Neural progenitor cell (in vitro differentiated cells): ENCODE results near the gene TGFBR2. TPM values are rescaled to one million over a fixed set of nuclear protein-coding genes. Genes with fewer than 3 reads are reported as not detected.

ENCODE experiments used
- DNase-seq: peaks from one replicate; pipeline ENCODE4 v3.0.0-alpha.2; 2016; ENCODE audit warnings: low spot score
- H2AFZ ChIP-seq: fragments of 200-600 bp; sonication (generic); replicated peaks from 2 replicates; pipeline ENCODE4 v1.6.1; 2016; ENCODE audit warnings: antibody characterized with exemption
- H3F3A ChIP-seq: fragments of 200-600 bp; sonication (generic); 2 replicates; pipeline ENCODE4 v1.6.1; 2016; ENCODE audit warnings: antibody characterized with exemption, low read depth
- H3K27ac ChIP-seq: fragments of 200-600 bp; sonication (generic); 2 replicates; pipeline ENCODE4 v1.5.1; 2016; ENCODE audit warnings: mild to moderate bottlenecking
- H3K27me3 ChIP-seq: fragments of 200-600 bp; sonication (generic); 2 replicates; pipeline ENCODE4 v1.6.1; 2016; ENCODE audit warnings: mild to moderate bottlenecking, moderate library complexity
- H3K36me3 ChIP-seq: fragments of 200-600 bp; sonication (generic); 2 replicates; pipeline ENCODE4 v1.5.1; 2016
- H3K4me1 ChIP-seq: fragments of 200-600 bp; sonication (generic); 2 replicates; pipeline ENCODE4 v1.6.1; 2016; ENCODE audit warnings: mixed run types
- H3K4me2 ChIP-seq: fragments of 200-600 bp; sonication (generic); 2 replicates; pipeline ENCODE4 v1.6.1; 2016
- H3K4me3 ChIP-seq: fragments of 200-600 bp; sonication (generic); 2 replicates; pipeline ENCODE4 v1.5.1; 2016
- H3K79me2 ChIP-seq: fragments of 200-600 bp; sonication (generic); 2 replicates; pipeline ENCODE4 v1.6.1; 2016; ENCODE audit warnings: low read depth
- H3K9ac ChIP-seq: fragments of 200-600 bp; sonication (generic); 2 replicates; pipeline ENCODE4 v1.6.1; 2016
- H3K9me3 ChIP-seq: fragments of 200-600 bp; sonication (generic); 2 replicates; pipeline ENCODE4 v1.5.1; 2016; ENCODE audit warnings: low read depth
- H4K20me1 ChIP-seq: fragments of 200-600 bp; sonication (generic); 2 replicates; pipeline ENCODE4 v1.6.1; 2016; ENCODE audit warnings: low read depth
- H3K27ac Mint-ChIP-seq: 3 replicates; pipeline ENCODE4 v1.8.0; 2021; ENCODE audit warnings: mixed read lengths
- H3K27me3 Mint-ChIP-seq: 2 replicates; pipeline ENCODE4 v1.8.0; 2022; ENCODE audit warnings: low read depth, mild to moderate bottlenecking, inconsistent platforms, moderate library complexity, mixed read lengths; ENCODE audit not compliant: insufficient read depth
- H3K36me3 Mint-ChIP-seq: 3 replicates; pipeline ENCODE4 v1.8.0; 2021; ENCODE audit warnings: mixed read lengths
- H3K4me1 Mint-ChIP-seq: 3 replicates; pipeline ENCODE4 v1.8.0; 2021; ENCODE audit warnings: mixed read lengths
- H3K4me3 Mint-ChIP-seq: 3 replicates; pipeline ENCODE4 v1.8.0; 2021; ENCODE audit warnings: mild to moderate bottlenecking, moderate library complexity, mixed read lengths
- H3K9me3 Mint-ChIP-seq: 3 replicates; pipeline ENCODE4 v1.8.0; 2020; ENCODE audit warnings: mixed read lengths
- CTCF ChIP-seq: fragments of 200-600 bp; sonication (generic); IDR thresholded peaks from 2 replicates; pipeline ENCODE4 v1.5.1; 2017; ENCODE audit warnings: antibody characterized with exemption, mild to moderate bottlenecking
- EZH2 ChIP-seq: fragments of 200-600 bp; sonication (generic); IDR thresholded peaks from 2 replicates; pipeline ENCODE4 v1.6.1; 2017; ENCODE audit warnings: antibody characterized with exemption, mild to moderate bottlenecking, moderate library complexity
- EZH2phosphoT487 ChIP-seq: fragments of 200-600 bp; sonication (generic); IDR thresholded peaks from 2 replicates; pipeline ENCODE4 v1.6.1; 2017; ENCODE audit warnings: antibody characterized with exemption
- total RNA-seq: library from RNA; depleted of rRNA; stranded (reverse); fragments of >200 nt; gene quantifications from 2 replicates; pipeline ENCODE4 v1.2.3, GENCODE V29; 2015; ENCODE audit warnings: low replicate concordance

The TGFBR2 gene
- total RNA-seq, 1 donor from 2014 or later, result 7.3 TPM

DNA sequence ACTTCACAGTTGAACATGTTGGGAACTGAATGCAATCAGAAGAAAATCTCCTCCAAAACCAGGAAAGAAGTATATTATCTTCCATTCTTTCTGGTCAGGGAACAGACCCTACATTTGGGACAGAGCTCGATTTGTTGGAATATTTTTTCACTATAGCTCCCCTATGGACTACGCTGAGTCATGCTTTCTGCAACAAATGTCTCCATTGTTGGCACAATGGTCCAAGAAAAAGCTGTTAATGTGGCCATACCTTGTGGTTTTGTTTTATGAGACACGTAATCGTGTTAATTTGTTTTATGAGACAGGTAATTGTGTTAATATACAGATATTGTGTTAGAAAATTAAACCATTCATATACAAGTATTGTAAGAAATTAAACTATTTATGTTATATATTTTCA, 101.4 kb downstream of the TGFBR2 start:
- Histone ChIP-seq H3K4me1 (no peaks in the 10 kb centered on the region), H3K27me3 (no peaks in the 10 kb centered on the region), H3K79me2 (no peaks in the 10 kb centered on the region), H3K4me2 (no peak overlapping the region), H2AFZ (no peak overlapping the region), H3K36me3 (no peaks in the 10 kb centered on the region), H4K20me1 (no peaks in the 10 kb centered on the region), H3K9ac (no peak overlapping the region), H3K4me3 (no peak overlapping the region), H3F3A (no peaks in the 10 kb centered on the region), H3K27ac (no peak overlapping the region), H3K9me3 (no peaks in the 10 kb centered on the region)
- DNase-seq, result no peak
- H3K4me3 Mint-ChIP-seq, result no peak overlapping the region
- peaks cover 14% of the 10 kb centered on the region for H3K9me3 Mint-ChIP-seq
- H3K27me3 Mint-ChIP-seq, result no peaks in the 10 kb centered on the region
- H3K27ac Mint-ChIP-seq, result no peak overlapping the region
- no peaks in the 10 kb centered on the region for H3K4me1 Mint-ChIP-seq
- no peaks in the 10 kb centered on the region for H3K36me3 Mint-ChIP-seq
- no peak for TF ChIP-seq EZH2
- no peak for TF ChIP-seq CTCF
- TF ChIP-seq EZH2phosphoT487, result no peak

DNA sequence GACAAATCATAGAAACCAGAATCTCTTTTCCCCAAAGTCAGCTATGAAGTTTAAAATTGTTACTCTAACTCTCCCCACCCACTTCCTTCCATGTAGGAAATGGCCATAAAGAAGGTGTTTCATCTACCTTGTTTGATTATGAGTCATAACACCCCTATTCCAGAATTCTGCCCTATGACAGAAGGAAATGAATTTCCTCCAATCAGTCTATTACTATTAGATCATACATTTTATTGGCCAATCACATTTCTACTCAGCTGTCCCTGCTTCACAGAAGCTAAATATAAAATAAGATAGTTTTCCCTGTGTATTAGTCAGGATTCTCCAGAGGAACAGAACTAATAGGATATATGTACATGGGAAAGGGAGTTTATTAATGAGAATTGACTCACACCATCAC, 102.1 kb downstream of the TGFBR2 start:
- Histone ChIP-seq H3K27me3 (no peaks in the 10 kb centered on the region), H3K9me3 (no peaks in the 10 kb centered on the region), H3K9ac (no peak overlapping the region), H3K36me3 (no peaks in the 10 kb centered on the region), H3K79me2 (no peaks in the 10 kb centered on the region), H2AFZ (no peak overlapping the region), H3F3A (no peaks in the 10 kb centered on the region), H3K4me3 (no peak overlapping the region), H3K4me2 (no peak overlapping the region), H3K4me1 (no peaks in the 10 kb centered on the region), H4K20me1 (no peaks in the 10 kb centered on the region), H3K27ac (no peak overlapping the region)
- TF ChIP-seq CTCF (no peak), EZH2phosphoT487 (no peak), EZH2 (no peak)
- H3K27ac Mint-ChIP-seq, result no peak overlapping the region
- peaks cover 10% of the 10 kb centered on the region for H3K9me3 Mint-ChIP-seq
- no peaks in the 10 kb centered on the region for H3K27me3 Mint-ChIP-seq
- no peaks in the 10 kb centered on the region for H3K4me1 Mint-ChIP-seq
- no peak overlapping the region for H3K4me3 Mint-ChIP-seq
- no peak for DNase-seq
- no peaks in the 10 kb centered on the region for H3K36me3 Mint-ChIP-seq

DNA sequence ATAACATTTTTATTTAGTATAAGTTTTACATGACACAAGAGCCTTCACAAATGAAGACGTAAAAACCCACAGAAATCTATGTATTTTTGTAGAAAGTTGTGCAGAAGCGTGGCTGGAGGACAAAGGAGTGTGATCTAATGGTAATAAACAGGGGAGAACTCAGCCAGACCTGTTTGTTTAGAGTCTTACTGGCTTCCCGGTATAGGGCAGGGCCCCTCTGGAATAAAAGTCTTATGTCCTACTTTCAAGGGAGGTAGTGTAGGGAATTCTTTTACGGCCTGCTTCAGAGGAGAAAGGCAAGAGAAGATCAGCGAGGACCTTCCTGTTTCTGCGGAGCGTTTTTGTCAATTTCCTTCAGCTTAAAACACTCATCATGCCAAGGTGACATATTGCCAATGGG, 103.6 kb downstream of the TGFBR2 start:
- H3K27ac Mint-ChIP-seq, result no peak overlapping the region
- H3F3A ChIP-seq, result no peaks in the 10 kb centered on the region

More for the DNA sequence above, 103.6 kb downstream of the TGFBR2 start:
- H3K4me3 Mint-ChIP-seq, result no peak overlapping the region
- no peaks in the 10 kb centered on the region for H3K27me3 ChIP-seq
- no peaks in the 10 kb centered on the region for H3K9me3 ChIP-seq
- H3K4me3 ChIP-seq, result no peak overlapping the region
- H3K27me3 Mint-ChIP-seq, result no peaks in the 10 kb centered on the region
- no peaks in the 10 kb centered on the region for H3K36me3 Mint-ChIP-seq
- no peak overlapping the region for H3K4me2 ChIP-seq
- no peak overlapping the region for H3K27ac ChIP-seq
- DNase-seq, result no peak
- H4K20me1 ChIP-seq, result no peaks in the 10 kb centered on the region
- no peaks in the 10 kb centered on the region for H3K4me1 ChIP-seq
- H3K4me1 Mint-ChIP-seq, result no peaks in the 10 kb centered on the region
- H2AFZ ChIP-seq, result no peak overlapping the region
- peaks cover 3% of the 10 kb centered on the region for H3K9me3 Mint-ChIP-seq
- TF ChIP-seq CTCF (no peak), EZH2phosphoT487 (no peak), EZH2 (no peak)
- H3K79me2 ChIP-seq, result no peaks in the 10 kb centered on the region
- no peaks in the 10 kb centered on the region for H3K36me3 ChIP-seq
- no peak overlapping the region for H3K9ac ChIP-seq
